ENCODE data around the gene FIGNL1. TPM values are rescaled to one million over a fixed set of nuclear protein-coding genes. Genes with fewer than 3 reads are reported as not detected.

Gene FIGNL1
- total RNA-seq, 1 donor from 2014 or later, result 5.5 TPM

DNA sequence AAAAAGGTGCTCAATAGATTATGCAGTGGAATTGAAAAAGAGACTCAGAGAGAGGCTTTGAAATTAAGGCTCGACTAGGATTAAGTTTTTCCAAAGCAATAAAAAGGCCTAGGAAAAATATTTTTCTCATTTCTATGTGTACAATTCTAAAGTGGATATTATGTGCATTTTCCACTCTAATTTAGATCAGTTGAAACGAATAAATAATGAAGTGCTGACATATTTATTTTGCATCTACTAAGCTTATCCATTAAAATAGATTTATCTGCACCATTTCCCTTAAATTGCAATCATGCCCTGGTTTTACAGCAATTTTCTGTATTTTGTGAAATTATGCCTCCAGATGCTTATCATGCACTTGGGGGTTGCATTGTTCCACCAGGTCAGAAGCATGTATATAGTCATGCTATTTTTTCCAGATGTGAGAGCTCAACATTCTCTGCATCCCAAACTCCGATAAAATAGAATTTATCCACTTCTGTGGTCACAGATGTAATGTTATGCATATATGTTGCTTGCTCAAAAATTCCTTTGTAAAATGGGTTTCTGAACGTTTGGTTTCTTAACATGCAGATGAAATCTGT lies 18.3 kb downstream of the FIGNL1 start:
- no peaks in the 10 kb centered on the region for H3K36me3 ChIP-seq

DNA sequence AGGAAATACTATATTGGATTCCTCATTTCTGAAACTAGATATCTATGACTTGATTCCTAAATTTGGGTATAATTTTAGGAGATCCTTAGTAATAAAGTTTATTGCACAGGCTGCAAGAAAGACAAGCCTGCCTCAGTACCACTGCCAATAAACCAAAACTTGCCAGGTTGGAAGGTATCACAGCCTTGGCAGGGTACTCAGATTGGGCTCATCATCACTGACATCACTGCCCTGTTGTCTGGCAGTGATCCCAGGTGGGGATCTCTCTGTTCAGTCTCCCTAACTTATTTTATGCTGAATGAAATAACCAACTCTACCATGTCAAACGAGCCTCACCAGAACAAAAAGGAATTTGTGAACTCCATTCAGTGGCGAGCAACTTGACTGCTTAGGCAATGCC lies 18.8 kb downstream of the FIGNL1 start:
- Histone ChIP-seq H3K36me3 (no peaks in the 10 kb centered on the region), H3K9me3 (no peaks in the 10 kb centered on the region), H3K4me1 (no peaks in the 10 kb centered on the region), H3K4me3 (no peak overlapping the region), H3K27me3 (no peaks in the 10 kb centered on the region), H3K27ac (no peak overlapping the region)
- intact Hi-C loops (cut with DNase I), result no loop called here
- DNase-seq (no peak), ATAC-seq (no peak)
- TF ChIP-seq, protein P1, sequence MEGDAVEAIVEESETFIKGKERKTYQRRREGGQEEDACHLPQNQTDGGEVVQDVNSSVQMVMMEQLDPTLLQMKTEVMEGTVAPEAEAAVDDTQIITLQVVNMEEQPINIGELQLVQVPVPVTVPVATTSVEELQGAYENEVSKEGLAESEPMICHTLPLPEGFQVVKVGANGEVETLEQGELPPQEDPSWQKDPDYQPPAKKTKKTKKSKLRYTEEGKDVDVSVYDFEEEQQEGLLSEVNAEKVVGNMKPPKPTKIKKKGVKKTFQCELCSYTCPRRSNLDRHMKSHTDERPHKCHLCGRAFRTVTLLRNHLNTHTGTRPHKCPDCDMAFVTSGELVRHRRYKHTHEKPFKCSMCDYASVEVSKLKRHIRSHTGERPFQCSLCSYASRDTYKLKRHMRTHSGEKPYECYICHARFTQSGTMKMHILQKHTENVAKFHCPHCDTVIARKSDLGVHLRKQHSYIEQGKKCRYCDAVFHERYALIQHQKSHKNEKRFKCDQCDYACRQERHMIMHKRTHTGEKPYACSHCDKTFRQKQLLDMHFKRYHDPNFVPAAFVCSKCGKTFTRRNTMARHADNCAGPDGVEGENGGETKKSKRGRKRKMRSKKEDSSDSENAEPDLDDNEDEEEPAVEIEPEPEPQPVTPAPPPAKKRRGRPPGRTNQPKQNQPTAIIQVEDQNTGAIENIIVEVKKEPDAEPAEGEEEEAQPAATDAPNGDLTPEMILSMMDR (IDR thresholded peaks at IDR 0.05), result no peak

More for the DNA sequence above, 18.3 kb downstream of the FIGNL1 start:
- Histone ChIP-seq H3K4me3 (no peak overlapping the region), H3K27me3 (no peaks in the 10 kb centered on the region), H3K27ac (no peak overlapping the region), H3K9me3 (no peaks in the 10 kb centered on the region), H3K4me1 (no peaks in the 10 kb centered on the region)
- TF ChIP-seq, protein P1 (IDR thresholded peaks at IDR 0.05), result no peak
- intact Hi-C loops (cut with DNase I), result no loop called here
- ATAC-seq, result no peak
- DNase-seq, result no peak

DNA sequence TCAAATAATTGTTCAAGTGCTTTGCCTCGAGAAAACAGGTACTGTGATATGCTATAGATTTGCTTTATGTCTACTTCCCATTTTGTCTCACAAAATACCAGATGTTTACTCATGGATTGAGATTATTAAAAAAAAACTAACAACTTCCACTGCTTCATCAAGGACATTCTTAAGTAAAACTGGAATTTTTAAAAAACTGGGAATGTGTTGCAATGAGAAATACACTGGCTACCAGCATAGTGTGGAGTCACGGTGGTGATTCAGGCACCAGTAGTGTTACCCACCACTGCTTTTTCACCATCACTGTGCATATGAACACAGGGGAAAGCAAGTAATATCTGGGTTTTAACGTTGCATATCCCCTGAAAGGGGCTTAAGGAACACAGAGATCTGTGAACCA lies 21.2 kb downstream of the FIGNL1 start:
- Histone ChIP-seq H3K4me1 (no peaks in the 10 kb centered on the region), H3K4me3 (no peak overlapping the region), H3K27ac (no peak overlapping the region), H3K9me3 (no peaks in the 10 kb centered on the region), H3K36me3 (no peaks in the 10 kb centered on the region), H3K27me3 (no peaks in the 10 kb centered on the region)
- DNase-seq (no peak), ATAC-seq (no peak)
- TF ChIP-seq, protein P1 (IDR thresholded peaks at IDR 0.05), result no peak
- intact Hi-C loops (cut with DNase I), result no loop called here

DNA sequence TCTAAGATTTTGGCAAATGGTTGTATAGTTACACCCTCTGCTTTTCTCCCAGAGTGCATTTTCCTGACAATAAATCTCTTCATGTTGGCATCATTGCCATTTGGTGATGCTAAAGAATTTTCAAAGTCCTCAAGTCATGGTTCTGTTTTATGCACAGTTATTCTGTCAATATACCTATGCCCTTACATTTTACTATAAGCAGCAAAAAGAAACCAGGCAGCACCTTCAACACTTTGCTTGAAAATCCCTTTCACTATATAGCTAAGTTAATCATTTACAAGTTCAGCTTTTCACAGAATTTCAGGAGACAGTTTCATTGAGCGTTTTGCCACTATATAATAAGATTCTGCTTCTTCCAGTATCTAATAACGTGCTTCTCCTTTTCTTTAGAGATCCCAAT lies 22.6 kb downstream of the FIGNL1 start:
- no peaks in the 10 kb centered on the region for H3K9me3 ChIP-seq
- TF ChIP-seq, protein P1 (IDR thresholded peaks at IDR 0.05), result no peak
- H3K4me3 ChIP-seq, result no peak overlapping the region
- H3K27ac ChIP-seq, result no peak overlapping the region
- intact Hi-C loops (cut with DNase I), result no loop called here
- H3K27me3 ChIP-seq, result no peaks in the 10 kb centered on the region
- no peak for DNase-seq
- H3K36me3 ChIP-seq, result no peaks in the 10 kb centered on the region
- no peaks in the 10 kb centered on the region for H3K4me1 ChIP-seq
- ATAC-seq, result no peak

DNA sequence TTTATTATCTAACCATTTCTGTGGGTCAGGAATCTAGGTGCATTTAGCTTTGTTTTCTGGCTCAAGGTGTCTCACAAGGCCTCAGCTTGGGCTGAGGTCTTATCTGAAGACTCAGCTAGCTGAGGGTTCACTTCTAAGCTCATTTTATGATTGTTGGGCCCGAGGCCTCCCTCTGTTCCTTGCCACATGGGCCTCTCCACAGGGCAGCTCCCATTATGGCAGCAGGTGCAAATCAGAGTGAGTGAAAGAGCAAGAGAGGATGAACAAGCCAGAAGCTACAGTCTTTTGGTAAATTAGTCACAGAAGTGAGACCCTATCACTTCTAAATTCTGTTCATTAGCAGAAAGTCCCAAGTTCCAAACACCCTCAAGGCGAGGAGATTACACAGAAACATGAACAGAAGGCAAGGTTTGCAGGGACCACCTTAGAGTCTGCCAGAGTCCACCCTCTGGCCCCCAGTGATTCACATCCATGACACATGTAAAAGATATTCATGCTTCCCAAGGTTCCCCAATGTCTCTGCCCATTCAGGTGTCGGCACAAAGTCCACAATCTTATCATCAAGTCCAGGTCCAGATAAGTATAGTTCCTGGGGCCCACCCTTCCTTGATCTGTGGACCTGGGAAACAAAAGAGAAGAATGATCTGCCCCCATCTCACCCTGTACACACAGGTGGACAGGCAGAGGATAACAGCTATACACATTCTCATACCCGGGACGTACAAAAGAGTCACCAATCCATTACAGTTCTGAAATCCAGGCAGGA lies 23.7 kb downstream of the FIGNL1 start:
- ATAC-seq (no peak), DNase-seq (no peak)
- Histone ChIP-seq H3K4me3 (no peak overlapping the region), H3K36me3 (no peaks in the 10 kb centered on the region), H3K9me3 (no peaks in the 10 kb centered on the region), H3K4me1 (no peaks in the 10 kb centered on the region), H3K27me3 (no peaks in the 10 kb centered on the region), H3K27ac (no peak overlapping the region)
- TF ChIP-seq, protein P1 (IDR thresholded peaks at IDR 0.05), result no peak
- intact Hi-C loops (cut with DNase I), result no loop called here
